ENCODE results near the gene TSR3. TPM values are rescaled to one million over a fixed set of nuclear protein-coding genes. Genes with fewer than 3 reads are reported as not detected.

TSR3 gene
- polyA plus RNA-seq, 5 donors, result 30.4 to 68.5 (median 42.7) TPM

DNA sequence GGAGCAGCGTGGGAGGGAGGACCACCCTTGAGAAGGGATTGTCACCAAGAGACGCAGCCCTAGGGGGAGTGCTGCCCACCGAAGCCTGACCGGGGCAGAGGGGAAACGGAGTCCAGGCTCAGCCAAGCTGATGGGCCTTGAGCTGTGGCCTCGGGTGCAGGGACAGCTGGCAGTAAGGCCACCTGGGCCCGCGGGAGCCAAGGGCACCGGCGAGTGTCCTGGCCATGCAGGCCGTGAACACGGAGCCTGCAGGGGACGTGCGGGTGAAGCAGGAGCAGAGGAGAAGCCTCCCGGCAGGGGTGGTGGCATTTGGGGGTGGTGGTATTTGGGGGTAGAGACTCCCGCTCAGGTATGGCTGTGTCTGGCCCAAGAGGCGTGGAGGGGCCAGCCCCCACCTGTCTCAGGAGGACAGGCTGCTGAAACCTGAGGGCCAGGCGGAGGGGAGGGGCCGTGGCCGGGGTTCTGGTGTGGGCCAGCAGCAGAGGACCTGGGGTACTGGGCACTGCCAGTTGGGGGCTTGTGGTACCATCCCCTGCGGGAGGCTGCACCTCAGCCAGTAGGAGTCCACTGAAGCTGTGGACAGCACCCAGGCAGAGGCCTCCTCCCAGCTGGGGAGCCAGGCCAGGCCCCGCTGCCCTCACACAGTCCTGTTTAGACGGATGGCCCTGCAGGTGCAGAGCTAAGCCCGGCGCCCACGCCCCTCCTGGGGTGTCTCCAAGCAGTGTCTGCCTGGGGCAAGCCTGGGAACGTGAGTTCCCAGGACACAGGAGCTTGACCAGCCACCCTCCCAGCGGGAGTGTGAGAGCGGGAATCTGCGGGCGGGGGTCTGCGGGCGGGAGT, 4.6 kb upstream of the TSR3 start:
- no peak for DNase-seq

DNA sequence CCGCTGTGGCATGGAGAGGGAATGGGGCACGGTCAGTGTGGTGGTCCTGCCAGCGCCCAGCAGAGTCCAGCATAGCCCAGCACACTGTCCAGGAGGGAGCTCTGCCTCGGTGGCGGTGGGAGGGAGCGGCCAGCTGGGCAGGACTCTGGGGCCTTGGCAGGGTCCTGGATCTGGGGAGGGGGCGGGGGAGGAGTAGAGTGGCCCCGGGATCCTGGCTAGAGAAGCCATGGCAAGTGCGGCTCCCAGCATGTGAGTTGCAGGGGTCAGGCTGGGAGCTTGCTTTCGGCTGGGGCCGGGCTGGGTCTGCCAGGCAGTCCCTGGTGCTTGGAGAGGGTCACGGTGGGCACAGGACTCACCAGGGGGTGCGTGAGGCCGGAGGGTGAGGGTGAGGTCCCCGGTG, 3.9 kb upstream of the TSR3 start:
- no peak for DNase-seq

DNA sequence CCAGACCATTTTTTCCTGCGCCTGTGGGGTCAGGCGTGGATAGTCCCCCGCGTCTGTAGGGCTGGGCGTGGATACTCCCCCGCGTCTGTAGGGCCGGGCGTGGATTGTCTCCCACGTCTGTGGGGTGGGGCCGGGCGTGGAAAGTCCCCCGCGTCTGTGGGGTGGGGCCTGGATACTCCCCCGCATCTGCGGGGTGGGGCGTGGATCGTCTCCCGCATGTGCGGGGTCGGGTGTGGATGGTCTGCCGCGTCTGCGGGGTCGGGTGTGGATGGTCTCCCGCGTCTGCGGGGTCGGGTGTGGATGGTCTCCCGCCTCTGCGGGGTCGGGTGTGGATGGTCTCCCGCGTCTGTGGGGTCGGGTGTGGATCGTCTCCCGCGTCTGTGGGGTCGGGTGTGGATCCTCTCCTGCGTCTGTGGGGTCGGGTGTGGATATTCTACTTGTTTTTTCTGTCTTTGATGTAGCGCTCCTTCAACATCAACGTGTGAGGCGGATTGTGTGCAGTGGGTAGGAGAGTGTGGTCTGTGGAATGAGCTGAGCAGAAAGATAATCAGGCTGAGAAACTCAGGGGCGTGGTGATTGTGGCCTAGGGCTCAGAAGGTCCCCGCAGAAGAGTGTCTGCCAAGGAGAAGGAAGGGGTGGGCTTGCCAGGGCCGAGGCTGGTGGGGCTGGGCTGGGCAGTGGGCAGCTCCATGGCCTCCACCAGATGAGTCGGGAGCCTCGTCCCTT, 3.3 kb upstream of the TSR3 start:
- no peak for DNase-seq

DNA sequence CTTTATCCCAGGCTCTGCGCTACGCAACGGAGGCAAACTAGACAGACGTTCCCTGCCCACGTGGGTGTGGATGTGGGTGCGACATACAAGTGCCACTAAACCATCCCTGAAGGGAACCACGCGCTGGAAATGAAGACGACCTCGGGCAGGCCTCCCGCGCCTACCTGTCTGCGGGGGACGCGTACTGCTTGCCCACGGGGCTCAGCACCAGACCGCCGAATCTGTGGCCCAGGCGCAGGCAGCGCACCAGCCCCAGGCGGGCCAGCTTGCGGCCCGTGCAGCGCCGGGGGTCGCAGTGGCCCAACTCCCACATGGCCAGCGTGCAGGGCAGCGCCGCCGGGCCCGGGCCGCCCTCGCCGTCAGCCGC, 480 bp downstream of the TSR3 start:
- DNase-seq, result no peak

DNA sequence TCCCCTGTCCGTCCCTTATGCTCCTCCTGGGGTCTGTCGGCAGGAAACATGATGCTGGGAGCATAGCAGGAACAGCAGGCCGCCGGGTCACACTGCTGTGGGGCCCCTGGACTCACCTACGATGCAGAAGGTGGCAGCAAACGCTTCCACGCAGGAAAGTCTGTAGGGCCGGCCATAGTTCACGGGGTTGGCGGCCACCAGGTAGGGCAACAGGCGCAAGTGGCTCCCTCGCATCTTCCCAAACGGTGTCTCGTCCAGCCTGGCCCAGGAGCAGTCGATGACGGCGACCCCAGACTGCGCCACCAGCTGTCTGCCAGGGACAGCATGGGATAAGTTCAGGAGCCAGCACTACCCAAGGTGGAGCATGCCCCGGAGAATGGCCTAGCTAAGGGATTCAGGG, 987 bp downstream of the TSR3 start:
- no peak for DNase-seq

DNA sequence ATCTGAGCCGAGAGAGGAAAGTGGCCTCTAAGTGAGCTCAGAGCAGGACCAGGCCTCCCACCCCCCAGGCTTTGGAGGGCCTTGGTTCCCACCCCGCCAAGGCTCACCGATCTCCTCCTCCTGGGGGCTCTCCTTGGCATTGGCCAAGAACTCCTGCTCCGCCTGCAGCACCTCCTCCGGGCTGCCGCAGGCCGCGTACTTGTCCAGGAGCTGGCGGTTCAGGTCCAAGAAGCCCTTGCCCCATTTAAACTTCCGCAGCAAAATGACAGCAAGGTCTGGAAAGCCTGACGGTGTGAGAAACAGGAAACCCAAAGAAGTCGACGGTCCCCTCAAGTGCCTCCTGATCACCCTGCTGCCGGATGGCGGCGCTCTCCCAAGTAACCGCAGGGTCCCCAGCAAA, 1.7 kb downstream of the TSR3 start:
- no peak for DNase-seq

DNA sequence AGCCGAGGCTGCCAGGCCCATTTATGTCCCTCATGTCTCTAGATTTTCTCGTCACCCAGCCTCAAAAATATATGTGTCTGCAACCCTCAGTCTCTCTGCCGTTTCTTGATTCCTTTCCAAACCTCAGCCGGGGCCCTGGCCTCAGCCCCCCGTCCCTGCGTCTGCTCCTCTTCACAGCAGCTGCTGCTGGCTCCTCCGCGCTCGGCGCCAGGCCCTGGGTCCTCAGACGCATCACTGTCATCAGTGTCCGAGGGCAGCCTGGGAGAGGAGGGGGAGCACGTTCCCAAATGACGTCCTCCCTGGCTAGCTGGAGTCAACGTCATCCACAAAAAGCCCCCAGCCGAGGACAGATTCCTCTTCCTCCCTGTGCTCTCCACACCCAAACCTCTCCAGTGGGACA, 2.3 kb downstream of the TSR3 start:
- DNase-seq, result no peak

DNA sequence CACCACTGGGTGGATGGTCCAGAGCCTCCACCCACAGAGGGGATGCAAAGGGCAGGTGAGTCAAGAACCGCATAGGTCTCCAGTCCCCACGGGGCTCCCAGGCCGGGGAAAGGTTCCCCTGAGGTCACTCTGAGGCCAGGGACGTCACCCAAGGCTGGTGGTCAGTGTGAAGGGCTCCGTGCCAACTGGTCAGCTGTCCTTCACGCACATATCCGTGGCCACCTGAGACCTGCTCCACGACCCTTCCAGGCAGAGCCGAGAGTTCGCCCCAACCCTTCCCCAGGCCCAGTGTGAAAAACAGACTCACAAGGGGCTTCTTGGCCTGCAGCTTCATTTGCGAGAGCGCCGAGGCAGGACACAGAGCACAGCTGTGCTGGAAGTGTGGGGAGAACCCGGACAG, 2.8 kb downstream of the TSR3 start:
- DNase-seq, result no peak

DNA sequence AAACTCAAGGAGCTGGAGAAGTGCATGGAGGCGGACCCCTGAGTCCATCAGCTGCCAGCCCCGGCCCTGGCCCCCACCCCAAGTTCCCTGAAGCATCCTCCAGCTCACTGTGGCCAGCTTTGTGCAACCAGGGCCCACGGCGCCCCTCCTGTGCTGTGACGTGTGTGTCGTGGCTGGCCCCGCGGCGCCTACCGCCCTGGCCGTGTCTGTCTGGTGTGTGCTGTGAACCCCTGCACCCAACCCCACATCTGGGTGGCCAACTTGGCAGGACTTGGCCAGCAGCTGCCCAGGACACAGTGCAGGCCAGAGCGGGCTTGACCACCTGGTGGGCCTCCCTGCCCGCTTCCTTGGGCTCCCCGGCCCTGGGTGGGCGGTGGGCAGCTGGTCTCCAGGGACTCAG, 3.2 kb downstream of the TSR3 start:
- no peak for DNase-seq

DNA sequence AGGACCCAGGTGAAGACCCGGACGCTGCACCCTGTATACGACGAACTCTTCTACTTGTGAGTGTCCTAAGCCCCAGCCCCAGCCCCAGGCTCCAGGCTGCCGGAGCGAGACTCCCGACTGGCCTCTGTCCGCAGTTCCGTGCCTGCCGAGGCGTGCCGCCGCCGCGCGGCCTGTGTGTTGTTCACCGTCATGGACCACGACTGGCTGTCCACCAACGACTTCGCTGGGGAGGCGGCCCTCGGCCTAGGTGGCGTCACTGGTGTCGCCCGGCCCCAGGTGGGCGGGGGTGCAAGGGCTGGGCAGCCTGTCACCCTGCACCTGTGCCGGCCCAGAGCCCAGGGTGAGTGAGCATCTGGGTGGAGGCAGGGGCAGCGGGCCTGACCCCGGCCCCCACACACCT, 3.7 kb downstream of the TSR3 start:
- no peak for DNase-seq

DNA sequence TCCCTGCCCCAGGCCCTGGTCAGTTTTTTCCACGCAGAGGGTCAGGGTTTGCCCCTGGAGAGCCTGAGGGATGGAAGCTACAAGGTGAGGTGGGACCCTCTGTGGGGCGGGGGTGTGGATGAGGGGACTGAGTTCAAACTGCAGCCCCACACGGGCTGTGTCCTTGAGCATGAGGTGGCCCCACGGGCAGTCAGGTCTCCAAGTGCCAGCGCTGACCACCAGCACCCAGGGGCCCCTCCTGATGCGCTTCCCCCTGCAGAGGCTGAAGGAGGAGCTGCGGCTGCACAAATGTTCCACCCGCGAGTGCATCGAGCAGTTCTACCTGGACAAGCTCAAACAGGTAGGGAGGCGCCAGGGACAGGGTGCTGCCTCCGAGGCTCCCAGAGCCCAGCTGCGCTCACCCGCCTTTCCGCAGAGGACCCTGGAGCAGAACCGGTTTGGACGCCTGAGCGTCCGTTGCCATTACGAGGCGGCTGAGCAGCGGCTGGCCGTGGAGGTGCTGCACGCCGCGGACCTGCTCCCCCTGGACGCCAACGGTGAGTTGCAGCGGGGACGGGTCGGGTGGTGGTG, 4.3 kb downstream of the TSR3 start:
- no peak for DNase-seq

DNA sequence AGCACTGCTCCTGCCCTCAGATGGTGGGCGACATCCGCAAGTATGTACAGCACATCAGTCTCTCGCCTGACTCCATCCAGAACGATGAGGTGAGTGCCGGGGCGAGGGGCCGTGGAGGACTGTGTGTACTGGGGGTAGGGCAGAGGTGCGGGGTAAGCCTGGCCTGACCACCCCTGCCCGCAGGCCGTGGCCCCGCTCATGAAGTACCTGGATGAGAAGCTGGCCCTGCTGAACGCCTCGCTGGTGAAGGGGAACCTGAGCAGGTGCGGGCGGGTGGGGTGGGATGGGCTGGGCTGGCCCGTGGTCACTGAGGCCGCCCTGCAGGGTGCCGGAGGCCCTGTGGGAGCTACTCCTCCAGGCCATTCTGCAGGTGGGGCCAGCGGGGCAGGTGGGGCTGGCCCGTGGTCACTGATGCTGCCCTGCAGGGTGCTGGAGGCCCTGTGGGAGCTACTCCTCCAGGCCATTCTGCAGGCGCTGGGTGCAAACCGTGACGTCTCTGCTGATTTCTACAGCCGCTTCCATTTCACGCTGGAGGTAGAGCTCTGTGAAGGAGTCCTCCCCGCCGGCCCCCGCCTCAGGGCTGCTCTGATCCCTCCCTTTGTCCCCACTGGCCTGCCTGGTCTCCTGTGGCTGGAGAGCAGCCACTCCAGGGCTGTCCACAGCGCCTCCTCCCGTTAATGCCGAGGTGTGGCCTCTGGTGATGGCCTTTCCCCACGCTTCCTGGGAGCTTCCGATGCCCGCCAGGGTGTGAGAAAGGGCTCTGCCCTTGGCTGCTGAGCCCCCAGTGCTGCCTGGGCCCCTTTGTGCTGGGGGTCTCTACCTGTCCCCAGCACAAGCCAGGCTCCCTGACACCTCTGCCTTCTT, 5.0 kb downstream of the TSR3 start:
- no peak for DNase-seq

DNA sequence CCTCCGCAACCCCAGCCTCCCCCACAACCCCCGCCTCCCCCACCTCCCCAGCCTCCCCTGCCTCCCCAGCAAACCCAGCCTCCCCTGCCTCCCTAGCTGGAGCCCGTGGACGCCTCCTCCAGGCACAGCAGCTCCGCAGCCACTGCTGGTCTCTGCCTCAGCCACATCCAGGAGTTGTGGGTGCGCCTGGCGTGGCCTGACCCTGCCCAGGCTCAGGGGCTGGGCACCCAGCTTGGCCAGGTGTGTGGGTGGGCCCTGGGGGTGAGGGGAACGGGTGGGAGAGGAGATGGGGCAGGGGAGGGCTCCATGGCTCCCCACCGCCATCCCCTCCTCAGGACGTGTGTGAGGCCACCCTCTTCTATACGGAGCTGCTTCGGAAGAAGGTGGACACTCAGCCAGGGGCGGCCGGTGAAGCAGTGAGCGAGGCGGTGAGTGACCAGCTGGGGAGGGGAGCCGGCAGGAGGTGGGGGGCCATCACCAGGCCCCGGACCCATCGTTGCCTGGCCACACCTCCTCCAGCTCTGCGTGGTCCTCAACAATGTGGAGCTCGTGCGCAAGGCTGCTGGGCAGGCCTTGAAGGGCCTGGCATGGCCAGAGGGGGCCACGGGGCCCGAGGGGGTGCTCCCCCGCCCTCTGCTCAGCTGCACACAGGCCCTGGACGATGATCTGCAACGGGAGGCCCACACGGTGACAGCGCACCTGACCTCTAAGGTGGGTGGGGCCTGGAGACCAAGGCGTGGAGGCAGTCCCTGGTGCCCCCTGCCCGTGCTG, 5.8 kb downstream of the TSR3 start:
- DNase-seq, result no peak

DNA sequence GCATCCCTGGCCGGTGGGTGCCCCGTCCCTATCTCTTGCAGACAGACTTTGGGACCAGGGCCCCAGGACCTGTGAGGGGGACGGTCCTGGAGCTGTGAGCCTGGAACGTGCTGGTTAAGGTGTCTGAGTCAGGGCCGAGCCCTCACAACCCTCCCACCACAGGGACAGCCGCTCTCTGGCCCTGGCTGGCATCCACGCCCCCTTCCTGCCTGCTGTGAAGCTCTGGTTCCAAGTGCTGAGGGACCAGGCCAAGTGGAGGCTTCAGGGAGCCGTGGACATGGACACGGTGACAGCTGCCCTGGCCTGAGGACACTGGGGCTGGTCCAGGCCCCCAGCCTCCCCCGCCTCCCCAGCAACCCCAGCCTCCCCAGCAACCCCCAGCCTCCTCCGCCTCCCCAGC, 6.6 kb downstream of the TSR3 start:
- no peak for DNase-seq

DNA sequence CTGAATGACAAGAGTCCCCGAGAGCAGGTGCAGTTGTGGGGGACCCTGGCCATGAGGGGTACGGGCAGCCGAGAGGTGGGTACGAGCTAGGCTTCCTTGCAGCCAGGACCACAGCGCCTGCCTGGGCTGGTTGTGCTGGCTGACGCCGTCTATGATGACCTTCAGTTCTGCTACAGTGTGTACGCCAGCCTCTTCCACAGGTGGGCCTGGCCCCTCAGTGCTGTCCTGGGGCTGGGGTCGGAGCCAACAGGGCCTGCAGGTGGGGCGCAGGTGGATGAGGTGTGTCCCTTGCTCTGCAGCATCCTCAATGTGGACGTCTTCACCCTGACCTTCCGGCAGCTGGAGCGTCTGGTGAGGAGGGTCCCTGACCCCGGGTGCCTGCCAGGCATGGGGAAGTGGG, 7.2 kb downstream of the TSR3 start:
- no peak for DNase-seq

DNA sequence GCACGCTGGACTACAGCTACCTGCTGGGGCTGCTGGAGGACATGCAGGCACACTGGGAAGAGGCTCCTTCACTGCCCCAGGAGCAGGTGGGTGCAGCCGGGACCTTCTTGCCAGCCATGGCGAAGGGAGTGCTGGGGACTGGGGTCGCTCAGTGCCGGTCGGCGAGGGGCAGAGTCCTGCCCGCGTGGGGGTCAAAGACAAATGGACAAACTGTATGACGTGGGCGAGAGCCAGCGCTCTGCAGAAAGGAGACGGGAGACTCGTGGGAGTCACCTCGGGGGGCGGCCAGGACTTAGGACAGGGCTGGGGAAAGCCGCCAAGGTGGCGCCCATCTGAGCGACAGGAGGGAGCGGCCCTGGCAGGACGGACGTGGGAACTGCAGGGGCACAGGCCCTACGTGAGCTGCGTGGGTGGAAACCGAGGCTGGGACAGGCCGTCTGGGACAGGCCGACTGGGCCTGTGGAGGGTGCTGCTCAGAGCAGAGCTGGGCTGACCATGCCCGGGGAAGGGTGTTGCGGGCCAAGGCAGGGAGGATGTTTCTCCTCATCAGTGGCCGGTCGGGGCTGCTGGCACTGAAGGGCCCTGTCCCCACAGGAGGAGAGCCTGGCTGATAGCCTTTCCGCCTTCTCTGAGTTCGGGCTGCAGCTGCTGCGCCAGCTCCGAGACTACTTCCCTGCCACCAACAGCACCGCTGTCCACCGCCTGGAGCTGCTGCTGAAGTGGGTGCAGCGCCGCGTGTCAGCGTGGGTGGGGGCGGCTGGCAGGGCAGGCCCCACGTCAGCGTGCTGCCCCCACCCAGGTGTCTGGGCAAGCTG, 8.0 kb downstream of the TSR3 start:
- no peak for DNase-seq

DNA sequence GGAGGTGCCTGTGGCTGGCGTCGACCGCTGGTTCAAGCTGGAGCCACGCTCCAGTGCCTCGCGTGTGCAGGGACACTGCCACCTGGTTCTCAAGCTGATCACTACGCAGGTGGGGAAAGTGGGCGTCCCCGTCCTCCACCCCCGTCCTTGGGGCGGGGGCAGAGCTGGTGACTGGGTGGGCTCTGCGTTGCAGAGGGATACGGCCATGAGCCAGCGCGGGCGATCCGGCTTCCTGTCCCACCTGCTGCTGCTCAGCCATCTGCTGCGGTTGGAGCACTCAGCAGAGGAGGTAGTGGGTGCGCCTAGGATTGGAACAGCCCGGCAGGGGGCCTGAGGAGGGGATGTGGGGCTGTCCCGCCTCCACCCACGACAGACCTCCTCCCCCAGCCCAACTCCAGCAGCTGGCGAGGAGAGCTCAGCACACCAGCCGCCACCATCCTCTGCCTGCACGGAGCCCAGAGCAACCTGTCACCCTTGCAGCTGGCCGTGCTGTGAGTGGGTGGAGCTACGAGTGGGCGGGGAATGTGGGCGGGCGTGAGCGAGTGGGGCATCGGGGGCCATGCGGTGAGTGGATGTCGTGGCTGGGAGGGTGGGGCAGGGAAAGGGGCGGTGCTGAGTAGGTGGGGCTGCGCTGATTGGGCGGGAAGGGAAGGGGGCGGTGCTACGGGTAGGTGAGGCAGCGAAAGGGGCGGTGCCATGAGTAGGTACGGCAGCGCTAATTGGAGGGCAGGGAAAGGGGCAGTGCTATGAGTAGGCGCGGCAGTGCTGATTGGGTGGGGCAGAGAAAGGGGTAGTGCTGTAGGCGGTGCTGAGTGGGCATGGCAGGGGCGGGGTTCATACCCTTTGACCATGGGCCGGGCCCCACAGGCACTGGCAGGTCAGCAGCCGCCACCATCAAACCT, 8.9 kb downstream of the TSR3 start:
- peak; percentile 79 for DNase-seq

DNA sequence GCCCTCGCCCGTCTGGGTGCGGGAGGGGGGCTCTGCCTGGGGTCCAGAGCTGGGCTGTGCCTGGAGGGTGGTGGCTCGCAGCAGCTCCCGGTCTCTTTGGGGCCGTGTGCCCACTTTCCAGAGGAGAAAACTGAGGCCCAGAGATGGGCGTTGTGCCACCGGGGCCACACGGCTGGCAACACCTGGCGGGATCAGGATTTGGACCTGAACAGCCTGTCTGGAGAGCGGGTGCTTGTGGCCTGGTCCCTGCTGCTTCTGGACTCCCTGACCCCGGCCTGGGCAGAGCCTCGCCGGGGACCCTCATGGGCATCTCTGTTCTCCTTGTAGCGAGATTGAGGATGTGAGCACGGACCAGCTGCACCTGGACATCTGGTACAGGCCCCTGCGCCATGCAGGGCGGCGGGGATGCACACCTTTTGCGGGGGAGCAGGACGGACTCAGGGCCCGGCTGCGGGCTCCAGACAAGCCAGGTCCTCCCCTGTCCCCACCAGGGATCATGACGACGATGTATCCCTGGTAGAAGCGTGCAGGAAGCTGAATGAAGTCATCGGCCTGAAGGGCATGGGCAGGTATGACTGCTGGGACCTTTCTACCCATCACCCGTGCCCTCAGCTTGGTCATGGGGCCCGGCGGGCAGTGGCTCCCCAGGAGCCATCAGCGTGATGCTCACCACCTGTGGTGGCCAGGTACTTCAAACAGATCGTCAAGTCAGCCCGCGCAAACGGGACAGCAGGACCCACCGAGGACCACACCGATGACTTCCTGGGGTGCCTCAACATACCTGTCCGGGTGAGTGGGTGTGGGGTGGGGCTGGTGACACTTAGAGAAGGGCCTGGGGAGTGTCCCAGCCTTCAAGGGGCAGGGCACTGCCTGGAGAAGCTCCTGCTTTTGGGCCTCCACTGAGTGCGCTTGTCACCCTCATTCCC, 9.9 kb downstream of the TSR3 start:
- no peak for DNase-seq

All from right lung (tissue), 5 donors.